Measurements from ENCODE around the gene NLK.

- no peak for TF ChIP-seq PATZ1 (CRISPR knock-in tag; IDR thresholded peaks at IDR 0.05; ENCODE audit: borderline replicate concordance)
- no peak for TF ChIP-seq ZFP3 (CRISPR knock-in tag; IDR thresholded peaks at IDR 0.05)
- no peak for TF ChIP-seq ISL1 (CRISPR knock-in tag; IDR thresholded peaks at IDR 0.05)
- TF ChIP-seq RARB (CRISPR knock-in tag; IDR thresholded peaks at IDR 0.05) = no peak
- TF ChIP-seq TCF4 (CRISPR knock-in tag; IDR thresholded peaks at IDR 0.05; ENCODE audit: borderline replicate concordance) = peak; percentile 81; the same call in 1 of the 2 replicates
- TF ChIP-seq ESRRG (CRISPR knock-in tag; IDR thresholded peaks at IDR 0.05) = no peak
- no peak for TF ChIP-seq PPARA (CRISPR knock-in tag; IDR thresholded peaks at IDR 0.05; ENCODE audit: borderline replicate concordance)
- TF ChIP-seq ARNTL (CRISPR knock-in tag; IDR thresholded peaks at IDR 0.05; ENCODE audit: borderline replicate concordance, low read depth) = no peak
- TF ChIP-seq ZFP30 (CRISPR knock-in tag; IDR thresholded peaks at IDR 0.05) = no peak
Measured at GRCh38 chr17:28188841-28189263, 146.4 kb downstream of the NLK start.

All from SK-N-SH treated with all-trans-retinoic acid at 6 μM for 48 hours (cell line).